Kidney capillary endothelial cell (primary cell): ENCODE measurements around the gene INSR.
"Not testable (repeated sequence)": the region's sequence is repeated elsewhere in the genome, so short reads cannot be mapped to it uniquely, and the experiment has no call there.

Source experiments
- DNase-seq: peaks from one replicate; pipeline ENCODE4 v3.0.0-alpha.2; 2018; ENCODE audit warnings: low spot score

The INSR gene

GRCh38 chr19:7258041-7258839, 36.0 kb downstream of the INSR start:
- no peak for DNase-seq

DNA sequence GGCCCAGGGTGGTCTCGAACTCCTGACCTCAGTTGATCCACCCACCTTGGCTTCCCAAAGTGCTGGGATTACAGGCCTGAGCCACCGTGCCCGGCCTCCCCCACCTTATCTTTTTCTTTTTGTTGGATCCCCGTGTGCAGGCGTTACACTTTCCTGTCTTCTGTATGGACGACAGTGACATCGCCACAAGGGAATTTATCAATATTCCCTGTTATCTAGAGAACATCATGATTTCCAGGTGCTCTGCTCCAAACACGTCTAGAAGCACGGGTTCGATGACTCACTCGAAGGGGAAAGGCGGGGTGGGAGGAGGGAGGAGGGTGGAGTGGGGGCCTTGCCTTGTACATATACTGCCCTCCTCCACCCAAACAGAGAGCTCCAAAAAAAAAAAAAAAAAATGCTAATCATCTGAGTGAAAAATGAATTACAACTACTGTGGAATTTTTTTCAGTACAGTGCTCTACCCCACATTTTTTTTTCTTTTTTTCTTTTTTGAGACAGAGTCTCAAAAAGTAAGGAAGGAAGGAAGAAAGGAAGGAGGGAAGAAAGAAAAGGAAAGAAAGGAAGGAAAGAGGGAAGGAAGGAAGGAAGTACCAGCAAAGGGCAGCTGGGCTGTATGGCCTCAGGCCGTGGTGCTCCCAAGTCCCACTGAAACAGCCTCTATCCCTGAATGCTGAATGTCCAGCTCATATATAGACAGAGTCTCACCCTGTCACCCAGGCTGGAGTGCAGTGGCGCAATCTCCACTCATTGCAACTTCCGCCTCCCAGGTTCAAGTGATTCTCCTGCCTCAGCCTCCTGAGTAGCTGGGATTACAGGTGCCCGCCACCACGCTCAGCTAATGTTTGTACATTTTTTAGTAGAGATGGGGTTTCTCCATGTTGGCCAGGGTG, 36.8 kb downstream of the INSR start:
- DNase-seq = no peak

GRCh38 chr19:7255631-7256030, 38.6 kb downstream of the INSR start:
- DNase-seq = no peak

GRCh38 chr19:7255119-7255518, 39.1 kb downstream of the INSR start:
- no peak for DNase-seq

GRCh38 chr19:7254590-7254989, 39.6 kb downstream of the INSR start:
- DNase-seq = no peak

- no peak for DNase-seq
Measured at GRCh38 chr19:7252364-7252763, 41.9 kb downstream of the INSR start.

DNA sequence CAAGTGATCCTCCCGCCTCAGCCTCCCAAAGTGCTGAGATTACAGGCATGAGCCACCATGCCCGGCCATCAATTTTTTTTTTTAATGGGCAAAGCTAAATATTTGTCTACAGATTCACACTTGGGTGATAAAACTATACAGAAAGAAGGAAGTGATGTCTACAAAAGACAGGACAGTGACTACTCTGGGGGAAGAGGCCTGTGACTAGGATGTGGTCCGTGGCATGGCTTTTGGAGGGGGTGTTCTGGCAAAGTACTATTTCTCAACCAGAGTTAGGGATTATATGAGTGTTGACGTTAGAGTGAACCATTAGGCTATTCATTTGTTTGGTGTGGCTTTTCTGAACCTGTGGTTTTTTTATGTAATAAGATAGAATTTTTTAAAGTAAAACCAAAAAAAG, 42.7 kb downstream of the INSR start:
- no peak for DNase-seq

GRCh38 chr19:7250951-7251350, 43.3 kb downstream of the INSR start:
- DNase-seq = no peak

DNA sequence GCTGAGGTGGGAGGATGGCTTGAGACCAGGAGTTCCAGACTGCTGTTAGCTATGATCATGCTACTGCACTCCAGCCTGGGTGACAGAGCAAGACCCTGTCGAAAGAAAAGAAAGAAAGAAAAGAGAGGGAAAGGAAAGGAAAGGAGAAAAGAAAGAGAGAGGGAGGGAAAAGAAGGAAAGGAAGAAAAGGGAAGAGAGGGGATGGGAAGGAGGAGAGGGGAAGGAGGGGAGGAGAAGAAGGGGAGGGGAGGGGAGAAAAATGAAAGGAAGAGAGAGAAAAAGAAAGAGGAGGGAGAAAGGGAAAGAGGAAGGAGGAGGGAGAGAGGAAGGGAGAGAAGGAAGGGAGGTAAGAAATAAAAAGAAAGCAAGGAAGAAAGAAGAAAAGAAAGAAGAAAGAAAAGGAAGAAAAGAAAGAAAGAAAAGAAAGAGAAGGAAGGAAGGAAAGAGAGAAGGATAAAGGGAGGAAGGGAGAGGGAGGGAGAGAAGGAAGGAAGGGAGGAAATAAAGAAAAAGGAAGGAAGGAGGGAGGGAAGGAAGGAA, 44.1 kb downstream of the INSR start:
- no peak for DNase-seq

- DNase-seq = no peak
Measured at GRCh38 chr19:7247155-7247554, 47.1 kb downstream of the INSR start.

DNA sequence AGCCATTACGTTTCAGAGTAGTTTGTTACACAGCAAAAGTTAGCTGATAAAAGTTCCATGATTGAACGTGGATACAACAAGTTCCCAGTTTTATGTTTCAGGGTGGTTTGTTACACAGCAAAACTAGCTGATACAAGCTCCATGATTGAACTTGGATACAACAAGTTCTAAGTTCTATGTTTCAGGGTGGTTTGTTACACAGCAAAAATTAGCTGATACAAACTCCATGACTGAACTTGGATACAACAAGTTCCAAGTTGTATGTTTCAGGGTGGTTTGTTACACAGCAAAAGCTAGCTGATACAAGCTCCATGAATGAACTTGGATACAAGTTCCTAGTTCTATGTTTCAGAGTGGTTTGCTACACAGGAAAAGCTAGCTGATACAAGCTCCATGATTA, 47.6 kb downstream of the INSR start:
- DNase-seq = no peak

DNA sequence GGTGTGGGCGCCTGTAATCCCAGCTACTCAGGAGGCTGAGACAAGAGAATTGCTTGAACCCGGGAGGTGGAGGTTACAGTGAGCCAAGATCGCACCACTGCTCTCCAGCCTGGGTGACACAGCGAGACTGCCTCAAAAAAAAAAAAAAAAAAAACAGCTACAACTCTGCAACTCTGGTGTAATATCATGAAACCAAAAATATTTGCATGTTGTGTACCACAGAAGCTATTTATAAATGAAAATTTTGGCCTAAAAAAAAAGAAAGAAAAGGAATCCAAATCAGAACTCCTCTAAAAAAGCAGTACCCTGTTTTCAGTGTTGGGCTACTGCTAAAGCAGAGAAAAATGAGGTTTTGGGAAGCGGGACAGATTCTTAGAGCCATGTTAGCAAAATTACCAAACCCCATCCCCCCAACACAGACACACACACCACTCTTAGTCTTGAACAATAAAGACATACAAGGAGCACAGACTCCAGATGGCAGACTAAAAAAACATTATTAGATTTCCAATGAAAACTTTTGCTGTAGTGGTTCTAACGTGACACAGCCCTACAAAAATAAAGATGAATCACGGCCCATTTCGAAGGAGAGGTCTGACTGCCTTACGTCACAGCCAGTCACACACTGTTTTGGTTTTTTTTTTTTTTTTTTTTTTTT, 51.5 kb downstream of the INSR start:
- no peak for DNase-seq

GRCh38 chr19:7238051-7238450, 56.2 kb downstream of the INSR start:
- DNase-seq = no peak

- no peak for DNase-seq
Measured at GRCh38 chr19:7236153-7236552, 58.1 kb downstream of the INSR start.

DNA sequence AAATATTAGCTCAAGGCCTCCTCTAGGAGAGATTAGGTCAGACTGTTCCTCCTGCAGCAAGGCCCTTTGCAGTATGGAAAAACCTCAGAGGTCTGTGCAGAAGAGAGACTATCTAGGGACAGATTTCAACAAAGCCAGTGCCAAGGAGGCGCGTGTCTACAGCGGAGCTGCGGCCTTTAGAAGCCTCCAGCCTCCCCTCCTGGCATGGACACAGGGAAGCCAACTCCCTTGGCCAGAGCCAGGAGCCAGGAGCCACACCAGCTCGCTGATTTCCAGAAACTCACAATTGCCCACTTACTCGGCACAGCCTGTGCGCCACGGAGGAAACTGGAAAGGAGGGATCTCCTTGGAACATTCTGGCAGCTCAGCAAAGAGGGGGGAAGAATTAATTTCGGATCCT, 63.4 kb downstream of the INSR start:
- DNase-seq = no peak

DNA sequence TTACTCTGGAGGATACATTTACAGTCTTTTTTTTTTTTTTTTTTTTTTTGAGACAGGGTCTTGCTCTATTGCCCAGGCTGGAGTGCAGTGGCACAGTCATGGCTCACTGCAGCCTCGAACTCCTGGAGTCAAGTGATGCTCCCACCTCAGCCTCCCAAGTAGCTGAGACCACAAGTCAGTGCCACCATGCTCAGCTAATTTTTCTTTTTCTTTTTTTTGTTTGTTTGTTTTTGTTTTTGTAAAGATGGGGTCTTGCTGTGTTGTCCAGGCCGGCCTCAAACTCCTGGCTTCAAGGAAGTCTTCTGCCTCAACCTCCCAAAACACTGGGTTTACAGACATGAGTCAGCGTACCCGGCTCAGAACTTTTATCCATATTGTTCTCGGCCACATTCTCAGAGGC, 64.5 kb downstream of the INSR start:
- DNase-seq = no peak

DNA sequence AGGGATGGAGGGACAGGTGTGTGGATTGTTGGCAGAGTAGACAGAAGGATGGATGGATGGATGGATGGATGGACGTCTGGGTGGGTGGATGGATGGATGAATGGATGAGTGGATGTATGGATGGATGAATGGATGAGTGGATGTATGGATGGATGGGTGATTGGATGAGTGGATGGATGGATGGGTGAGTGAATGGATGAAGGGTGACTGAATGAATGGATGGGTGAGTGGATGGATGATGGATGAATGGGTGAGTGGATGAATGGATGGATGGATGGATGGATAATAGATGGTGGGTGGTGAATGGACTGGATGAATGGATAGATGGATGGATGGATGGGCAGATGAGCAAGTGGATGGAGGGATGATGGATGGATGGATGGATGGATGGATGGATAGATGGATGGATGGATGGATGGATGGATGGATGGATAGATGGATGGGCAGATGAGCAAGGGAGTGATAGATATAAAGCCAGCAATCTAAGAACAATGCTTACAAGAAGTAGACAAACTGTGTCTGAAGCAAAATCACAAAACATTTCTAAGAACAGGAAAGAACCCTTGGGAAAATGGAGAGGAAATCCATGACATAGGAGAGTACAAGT, 65.2 kb downstream of the INSR start:
- DNase-seq = no peak

DNA sequence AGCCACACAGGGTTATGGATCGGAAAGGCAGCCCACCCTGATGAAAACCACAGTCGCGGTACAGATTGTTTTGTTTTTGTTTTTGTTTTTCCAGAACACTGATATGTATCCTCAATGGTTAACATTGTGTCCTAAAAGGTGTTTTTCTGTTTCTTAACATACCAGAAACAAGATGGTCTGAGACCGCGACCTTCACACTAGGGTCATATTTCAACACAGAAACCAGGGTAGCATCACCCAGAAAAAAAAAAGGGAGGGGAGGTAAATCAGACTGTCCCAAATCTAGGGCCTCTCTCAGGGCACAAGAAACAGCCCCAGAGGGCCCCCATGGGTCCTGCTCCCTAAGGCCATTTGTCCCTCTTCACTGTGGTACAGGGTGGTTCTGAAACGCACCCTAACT, 66.5 kb downstream of the INSR start:
- DNase-seq = no peak

- not testable (repeated sequence) for DNase-seq
Measured at GRCh38 chr19:7227149-7227548, 67.1 kb downstream of the INSR start.

GRCh38 chr19:7226739-7227138, 67.5 kb downstream of the INSR start:
- no peak for DNase-seq

DNA sequence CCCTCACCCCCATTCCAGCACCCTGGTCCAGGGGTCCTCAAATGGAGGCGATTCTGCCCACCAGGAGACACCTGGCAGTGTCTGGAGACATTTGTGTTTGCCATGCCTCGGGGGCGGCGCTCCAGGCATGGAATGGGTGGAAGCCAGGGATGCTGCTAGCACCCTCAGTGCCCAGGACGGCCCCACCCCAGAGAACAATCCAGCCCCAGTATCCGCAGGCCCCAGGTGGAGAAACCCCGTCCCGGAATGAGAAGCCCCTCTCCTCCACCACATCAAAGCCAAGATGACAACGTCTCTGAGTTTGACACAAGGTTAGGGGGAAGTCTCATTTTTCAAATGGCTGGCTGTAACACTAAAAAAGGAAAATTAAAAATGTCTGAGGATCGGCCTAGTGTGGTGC, 68.5 kb downstream of the INSR start:
- no peak for DNase-seq

GRCh38 chr19:7224995-7225394, 69.2 kb downstream of the INSR start:
- no peak for DNase-seq
